Measurements from ENCODE around the gene ASAH2B.

The ASAH2B gene

DNA sequence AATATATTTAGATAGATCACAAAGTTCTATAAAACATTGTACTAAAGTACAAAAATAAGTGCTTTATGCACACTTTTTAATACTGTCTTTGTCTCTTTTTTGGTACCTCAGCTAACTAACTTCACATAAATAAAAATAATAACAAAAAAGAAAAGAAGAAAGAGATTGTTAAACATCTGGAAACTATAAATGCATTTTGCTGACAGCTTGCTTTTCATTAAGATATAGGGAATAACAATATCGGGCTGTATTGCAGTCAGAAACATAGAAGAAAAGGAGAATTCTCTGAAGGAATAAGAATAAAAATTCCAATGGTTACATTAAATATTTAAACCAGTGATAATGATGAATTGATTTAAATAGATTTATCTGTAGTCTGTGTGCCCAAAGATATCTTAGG, 59.9 kb downstream of the ASAH2B start:
- H3K27me3 ChIP-seq (ENCODE audit: insufficient read depth, poor library complexity, severe bottlenecking) = peaks cover 5% of the 10 kb centered on the region
- H3K27ac ChIP-seq (replicated peaks) = no peak overlapping the region
- DNase-seq (ENCODE audit: low read depth in 1 of 2, low spot score in 1 of 2) = no peak
- H3K4me3 ChIP-seq (replicated peaks; ENCODE audit: insufficient read depth, low read length) = no peak overlapping the region
- TF ChIP-seq POLR2AphosphoS5 (IDR thresholded peaks at IDR 0.05; ENCODE audit: low read depth) (no peak), REST (IDR thresholded peaks at IDR 0.05; ENCODE audit: insufficient replicate concordance, low read depth) (no peak), GABPA (IDR thresholded peaks at IDR 0.05; ENCODE audit: low read depth) (no peak), SPI1 (IDR thresholded peaks at IDR 0.05; ENCODE audit: borderline replicate concordance, low read depth) (no peak)
- TF ChIP-seq, protein P1, sequence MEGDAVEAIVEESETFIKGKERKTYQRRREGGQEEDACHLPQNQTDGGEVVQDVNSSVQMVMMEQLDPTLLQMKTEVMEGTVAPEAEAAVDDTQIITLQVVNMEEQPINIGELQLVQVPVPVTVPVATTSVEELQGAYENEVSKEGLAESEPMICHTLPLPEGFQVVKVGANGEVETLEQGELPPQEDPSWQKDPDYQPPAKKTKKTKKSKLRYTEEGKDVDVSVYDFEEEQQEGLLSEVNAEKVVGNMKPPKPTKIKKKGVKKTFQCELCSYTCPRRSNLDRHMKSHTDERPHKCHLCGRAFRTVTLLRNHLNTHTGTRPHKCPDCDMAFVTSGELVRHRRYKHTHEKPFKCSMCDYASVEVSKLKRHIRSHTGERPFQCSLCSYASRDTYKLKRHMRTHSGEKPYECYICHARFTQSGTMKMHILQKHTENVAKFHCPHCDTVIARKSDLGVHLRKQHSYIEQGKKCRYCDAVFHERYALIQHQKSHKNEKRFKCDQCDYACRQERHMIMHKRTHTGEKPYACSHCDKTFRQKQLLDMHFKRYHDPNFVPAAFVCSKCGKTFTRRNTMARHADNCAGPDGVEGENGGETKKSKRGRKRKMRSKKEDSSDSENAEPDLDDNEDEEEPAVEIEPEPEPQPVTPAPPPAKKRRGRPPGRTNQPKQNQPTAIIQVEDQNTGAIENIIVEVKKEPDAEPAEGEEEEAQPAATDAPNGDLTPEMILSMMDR (IDR thresholded peaks at IDR 0.05; ENCODE audit: insufficient read depth, low read length) = no peak

DNA sequence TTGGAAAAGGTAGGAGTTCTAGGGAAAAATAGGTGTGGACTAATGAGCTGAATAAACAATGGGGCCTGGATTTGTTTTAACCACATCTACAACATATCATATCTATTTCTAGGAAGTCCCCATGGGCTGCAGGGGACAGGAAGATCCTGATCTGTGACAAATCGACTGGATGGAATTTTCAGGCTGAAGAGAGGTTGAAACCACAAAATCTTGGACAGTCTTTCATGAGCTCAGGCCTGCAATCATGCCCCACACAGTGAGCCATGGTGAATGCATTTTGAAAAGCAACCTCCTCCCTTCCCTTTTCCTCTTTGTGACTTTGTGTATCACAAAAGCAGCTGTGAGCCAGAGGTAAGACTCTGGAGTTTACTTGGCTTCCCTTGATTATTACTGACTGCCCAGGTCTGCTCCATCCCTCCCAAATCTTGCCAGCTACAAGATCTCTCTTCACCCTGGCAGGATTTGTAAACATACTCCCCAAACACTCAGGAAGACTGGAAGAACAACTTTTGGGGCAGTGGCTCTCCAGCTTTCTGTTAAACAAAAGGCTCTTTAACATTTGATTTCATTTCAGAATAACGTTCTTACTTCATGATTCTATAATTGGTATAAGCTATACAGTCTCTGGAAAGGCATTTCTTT, 66.4 kb downstream of the ASAH2B start:
- no peak for DNase-seq (ENCODE audit: low read depth in 1 of 2, low spot score in 1 of 2)
- TF ChIP-seq REST (IDR thresholded peaks at IDR 0.05; ENCODE audit: insufficient replicate concordance, low read depth) = no peak
- TF ChIP-seq, protein P1 (IDR thresholded peaks at IDR 0.05; ENCODE audit: insufficient read depth, low read length) = no peak
- no peak for TF ChIP-seq POLR2AphosphoS5 (IDR thresholded peaks at IDR 0.05; ENCODE audit: low read depth)
- TF ChIP-seq SPI1 (IDR thresholded peaks at IDR 0.05; ENCODE audit: borderline replicate concordance, low read depth) = no peak
- no peak for TF ChIP-seq GABPA (IDR thresholded peaks at IDR 0.05; ENCODE audit: low read depth)
- Histone ChIP-seq H3K27me3 (ENCODE audit: insufficient read depth, poor library complexity, severe bottlenecking) (peaks cover 5% of the 10 kb centered on the region), H3K27ac (replicated peaks) (no peak overlapping the region), H3K4me3 (replicated peaks; ENCODE audit: insufficient read depth, low read length) (no peak overlapping the region)

GRCh38 chr10:50807851-50808776, 68.4 kb downstream of the ASAH2B start:
- no peak overlapping the region for H3K27ac ChIP-seq (replicated peaks)
- TF ChIP-seq, protein P1 (IDR thresholded peaks at IDR 0.05; ENCODE audit: insufficient read depth, low read length) = no peak
- TF ChIP-seq GABPA (IDR thresholded peaks at IDR 0.05; ENCODE audit: low read depth) = no peak
- TF ChIP-seq POLR2AphosphoS5 (IDR thresholded peaks at IDR 0.05; ENCODE audit: low read depth) = no peak
- TF ChIP-seq SPI1 (IDR thresholded peaks at IDR 0.05; ENCODE audit: borderline replicate concordance, low read depth) = no peak
- TF ChIP-seq REST (IDR thresholded peaks at IDR 0.05; ENCODE audit: insufficient replicate concordance, low read depth) = no peak
- H3K27me3 ChIP-seq (ENCODE audit: insufficient read depth, poor library complexity, severe bottlenecking) = no peaks in the 10 kb centered on the region
- no peak for DNase-seq (ENCODE audit: low read depth in 1 of 2, low spot score in 1 of 2)
- H3K4me3 ChIP-seq (replicated peaks; ENCODE audit: insufficient read depth, low read length) = no peak overlapping the region
